ENCODE measurements around the gene KBTBD4. TPM values are rescaled to one million over a fixed set of nuclear protein-coding genes. Genes with fewer than 3 reads are reported as not detected.

The KBTBD4 gene
- total RNA-seq = 23.7 and 24.2 TPM in 2 replicates

DNA sequence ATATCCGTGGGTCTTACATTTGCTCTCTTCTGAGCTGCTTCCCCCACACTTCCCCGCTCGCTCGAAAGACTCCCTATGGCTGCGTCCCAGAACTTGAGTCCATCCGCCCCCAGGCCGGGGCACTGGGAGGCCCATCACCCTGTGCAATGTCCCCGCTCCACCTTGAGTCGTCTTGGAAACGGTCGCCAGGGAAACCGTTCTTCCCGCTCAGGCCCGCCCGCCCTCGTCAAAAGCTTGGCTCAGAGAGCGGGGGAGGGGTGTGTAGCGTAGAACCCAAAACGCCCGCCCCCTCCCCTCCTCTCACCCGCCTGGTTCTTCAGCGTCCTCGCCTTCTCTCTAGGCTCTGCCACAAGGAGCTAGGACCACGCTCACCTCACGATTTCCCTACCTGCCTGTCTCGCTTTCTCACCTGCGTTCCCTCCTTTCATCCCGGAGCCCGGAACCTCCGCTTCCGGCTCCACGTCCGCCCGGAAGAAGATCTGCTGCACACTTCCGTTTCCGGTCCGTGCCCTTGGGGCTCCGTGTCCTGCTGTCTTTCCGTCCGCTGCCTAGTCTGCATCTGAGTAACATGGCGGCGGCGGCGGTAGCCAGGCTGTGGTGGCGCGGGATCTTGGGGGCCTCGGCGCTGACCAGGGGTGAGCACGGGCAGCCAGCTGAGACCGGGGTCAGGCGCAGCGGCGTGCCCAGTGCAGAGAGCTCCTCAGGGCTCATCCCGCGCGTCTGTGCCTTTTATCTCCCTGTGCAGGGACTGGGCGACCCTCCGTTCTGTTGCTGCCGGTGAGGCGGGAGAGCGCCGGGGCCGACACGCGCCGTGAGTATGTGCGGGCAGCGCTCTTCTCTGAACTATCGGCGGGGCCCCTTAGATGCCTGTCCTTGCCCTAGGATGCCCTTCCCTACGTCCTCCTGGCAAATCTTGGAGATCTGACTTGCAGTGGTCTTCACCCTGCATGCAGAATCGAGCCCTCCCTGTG, at the start of gene KBTBD4, which contains the start of gene NDUFS3:
TSS of gene KBTBD4 (minus strand) at position 447 of the 971 bp plus-strand sequence. CDS start at position 428, 19 bp downstream.
TSS of gene NDUFS3 (plus strand) at position 551 of the 971 bp plus-strand sequence. CDS start at position 569, 18 bp downstream.

GRCh38 chr11:47593934-47594855, 15.4 kb upstream of the KBTBD4 start, which contains the start of gene C1QTNF4:
TSS of gene C1QTNF4 (minus strand) at chr11:47594411. CDS start at chr11:47590810, 3,601 bp downstream.

DNA sequence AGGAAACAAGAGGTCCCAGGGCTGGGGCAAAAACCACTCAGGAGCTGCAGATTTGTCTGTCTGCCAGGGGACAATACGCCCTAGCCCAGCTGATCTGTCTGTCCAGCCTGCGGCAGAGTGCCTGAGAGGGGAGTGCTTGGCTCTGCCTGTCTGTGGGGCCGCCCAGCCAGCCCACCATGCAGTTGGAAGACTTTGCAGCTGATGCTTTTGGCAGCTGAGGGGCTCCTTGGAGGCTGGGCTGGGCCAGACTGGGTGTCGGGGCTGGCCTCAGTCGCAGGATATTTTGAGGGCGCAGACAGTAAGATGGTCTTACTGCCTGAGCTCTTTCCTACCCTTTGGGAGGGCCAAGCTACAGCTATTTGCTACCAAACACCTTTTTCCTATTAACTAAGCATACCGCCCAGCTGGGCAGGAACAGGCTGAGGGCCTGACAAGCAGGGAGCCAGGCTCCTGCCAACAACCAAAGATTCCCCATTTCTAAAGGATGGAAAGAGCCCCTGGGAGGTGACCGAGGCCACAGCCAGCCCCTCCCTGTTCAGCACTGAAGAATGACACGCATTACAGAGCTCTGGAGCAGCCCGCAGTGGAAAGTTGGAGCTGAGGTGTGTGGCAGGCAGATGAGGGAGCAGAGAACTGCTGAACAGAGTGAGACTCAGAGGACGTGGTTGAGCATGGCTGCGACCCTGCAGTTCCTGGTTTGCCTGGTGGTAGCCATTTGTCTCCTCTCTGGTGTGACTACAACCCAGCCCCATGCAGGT, 7.5 kb upstream of the KBTBD4 start, which contains the start of gene FAM180B:
TSS of gene FAM180B (plus strand) at position 581 of the 758 bp plus-strand sequence. CDS start at position 672, 91 bp downstream.

GRCh38 chr11:47565340-47566148, 13.2 kb downstream of the KBTBD4 start, which contains the start of gene PTPMT1:
TSS of gene PTPMT1 (plus strand) at chr11:47565599. CDS start at chr11:47565623, 24 bp downstream.

DNA sequence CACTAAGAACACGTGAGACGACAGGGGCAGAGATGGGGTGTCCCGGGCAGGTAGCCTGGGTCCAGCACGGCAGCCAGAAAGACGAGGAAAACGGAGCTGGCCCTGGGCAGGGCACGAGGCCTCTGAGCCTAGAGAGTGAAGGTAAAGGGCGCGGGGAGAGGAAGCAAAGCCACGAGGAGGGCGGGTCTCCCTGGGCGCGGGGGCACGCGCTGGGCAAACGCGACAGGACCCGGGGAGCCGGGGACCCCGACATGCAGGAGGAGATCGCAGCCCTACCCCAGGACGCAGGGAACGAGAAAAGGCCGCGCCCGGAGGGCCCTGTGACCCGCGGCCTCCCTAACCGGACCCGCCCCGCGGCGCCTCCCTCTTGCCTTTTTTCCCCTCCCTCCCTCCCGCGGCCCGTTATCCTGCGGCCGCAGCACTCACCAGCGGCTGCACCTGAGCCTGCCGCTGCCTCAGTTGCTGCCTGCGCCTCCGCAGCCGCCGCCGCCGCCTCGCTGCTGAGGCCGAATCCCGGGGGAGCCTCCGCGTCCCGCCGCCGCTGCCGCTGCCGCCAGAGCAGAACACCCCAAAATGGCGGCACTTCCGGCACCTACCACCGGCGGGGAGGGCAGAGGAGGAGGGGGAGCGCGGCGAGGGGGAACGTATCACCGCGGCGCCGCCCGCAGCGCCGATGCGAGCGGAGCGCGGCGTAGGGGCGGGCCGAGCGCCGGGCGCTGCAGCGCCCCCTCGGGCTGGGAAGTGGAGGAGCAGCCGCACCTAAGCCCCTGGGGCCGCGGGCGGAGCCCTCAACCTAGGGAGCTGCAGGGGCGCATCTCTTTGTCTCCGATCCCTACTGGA, 26.0 kb downstream of the KBTBD4 start, which contains the start of gene CELF1:
TSS of gene CELF1 (minus strand) at position 567 of the 840 bp plus-strand sequence. CDS start 53,609 bp downstream, outside the sequence.

Other genes with a start within 250 kb of the KBTBD4 start
- gene MYBPC3, start 226.3 kb downstream of the KBTBD4 start, total RNA-seq = not detected in 2 replicates
- gene SPI1, start 200.4 kb downstream of the KBTBD4 start, total RNA-seq = not detected in 2 replicates
- gene SLC39A13, start 170.4 kb downstream of the KBTBD4 start, total RNA-seq = 65.6 and 84.8 TPM in 2 replicates
- 98.1 and 287 TPM in 2 replicates for gene PSMC3, start 152.5 kb downstream of the KBTBD4 start, total RNA-seq
- gene RAPSN, start 129.8 kb downstream of the KBTBD4 start, total RNA-seq = under 0.01 and 0.19 TPM in 2 replicates
- gene CELF1, start 25.8 kb downstream of the KBTBD4 start, total RNA-seq = 47.6 and 107 TPM in 2 replicates
- 78.8 and 90.8 TPM in 2 replicates for gene PTPMT1, start 13.4 kb downstream of the KBTBD4 start, total RNA-seq
- 54.1 and 112 TPM in 2 replicates for gene NDUFS3, start 104 bp upstream of the KBTBD4 start, total RNA-seq
- gene FAM180B, start 7.7 kb upstream of the KBTBD4 start, total RNA-seq = not detected in 2 replicates
- gene C1QTNF4, start 15.4 kb upstream of the KBTBD4 start, total RNA-seq = under 0.01 TPM in 1 of 2 replicates, not detected in the other
- 71.9 and 116 TPM in 2 replicates for gene MTCH2, start 63.6 kb upstream of the KBTBD4 start, total RNA-seq
- 0.58 and 1.1 TPM in 2 replicates for gene AGBL2, start 136.4 kb upstream of the KBTBD4 start, total RNA-seq
- gene FNBP4, start 188.4 kb upstream of the KBTBD4 start, total RNA-seq = 38.5 and 72.4 TPM in 2 replicates

All from regular cardiac myocyte (primary cell).